ENCODE measurements around the gene CASKIN2. TPM values are rescaled to one million over a fixed set of nuclear protein-coding genes. Genes with fewer than 3 reads are reported as not detected.

CASKIN2 gene
- total RNA-seq, 2 experiments from 2014 or later = 1.0 TPM; not detected in 1

GRCh38 chr17:75516255-75516618 is 900 bp upstream of the CASKIN2 start, which contains the start of gene TSEN54:
TSS of gene TSEN54 (plus strand) at chr17:75516528. CDS start at chr17:75516561, 33 bp downstream.
- Histone ChIP-seq H3K4me2 (ENCODE audit: low read length) (peak within 1 kb of the TSS; percentile 91), H2AFZ (ENCODE audit: low read length) (peak within 1 kb of the TSS; percentile 82), H3K79me2 (ENCODE audit: insufficient read depth, low read depth, low read length) (peaks cover 6% of the 10 kb centered on the region; the same call in 1 of the 2 replicates), H3K4me1 (ENCODE audit: insufficient read depth, low read length, poor library complexity, severe bottlenecking) (peaks cover 31% of the 10 kb centered on the region), H3K4me3 (ENCODE audit: low read depth, low read length, poor library complexity, severe bottlenecking) (peak within 1 kb of the TSS; percentile 91), H3K27ac (ENCODE audit: low read depth, low read length, poor library complexity, severe bottlenecking) (peak within 1 kb of the TSS; percentile 14), H4K20me1 (ENCODE audit: insufficient read depth, low read length) (peaks cover 8% of the 10 kb centered on the region; the same call in 1 of the 2 replicates), H3K36me3 (ENCODE audit: insufficient read depth, low read length) (peaks cover 20% of the 10 kb centered on the region; the same call in 1 of the 2 replicates), H3K9me2 (ENCODE audit: insufficient read depth, low read length) (no peaks in the 10 kb centered on the region), H3K9me3 (ENCODE audit: low read length) (no peaks in the 10 kb centered on the region)
- intact Hi-C loops (cut with micrococcal nuclease; ENCODE audit: unreplicated experiment) = loop anchor here (1.0 to 5.0 kb wide), 4 partner anchors 51 to 229 kb away; partner anchors contain the start of gene SLC25A19
- no peak for TF ChIP-seq EZH2phosphoT487 (IDR thresholded peaks at IDR 0.05; ENCODE audit: borderline replicate concordance, low read depth, low read length)
- no peak for TF ChIP-seq CTCF (conservative IDR thresholded peaks at IDR 0.05; ENCODE audit: low read length)
- POLR2A ChIA-PET = interaction anchor here (0.5 to 1.3 kb wide), 4 partner anchors 55 to 839 kb away, joined by 3 to 8 read pairs (median 4); partner anchors contain the start of gene SLC25A19
- CTCF ChIA-PET (ENCODE audit: unreplicated experiment) = interaction anchor here (0.7 to 1.3 kb wide), 6 partner anchors 9 to 311 kb away, joined by 3 to 6 read pairs (median 4); partner anchors contain the start of gene LLGL2
- BruUV-seq (replicated peaks) = no TSS peak
- peak; percentile 96 for DNase-seq (ENCODE audit: low spot score)

GRCh38 chr17:75514919-75515495 is 330 bp downstream of the CASKIN2 start:
- Histone ChIP-seq H4K20me1 (ENCODE audit: insufficient read depth, low read length) (peaks cover 8% of the 10 kb centered on the region; the same call in 1 of the 2 replicates), H3K79me2 (ENCODE audit: insufficient read depth, low read depth, low read length) (peaks cover 6% of the 10 kb centered on the region; the same call in 1 of the 2 replicates), H3K36me3 (ENCODE audit: insufficient read depth, low read length) (peaks cover 18% of the 10 kb centered on the region; the same call in 1 of the 2 replicates), H3K4me3 (ENCODE audit: low read depth, low read length, poor library complexity, severe bottlenecking) (peak overlapping the region; percentile 91), H3K4me2 (ENCODE audit: low read length) (peak overlapping the region; percentile 91), H3K9me3 (ENCODE audit: low read length) (no peaks in the 10 kb centered on the region), H2AFZ (ENCODE audit: low read length) (peak overlapping the region; percentile 82; the same call in 1 of the 2 replicates), H3K4me1 (ENCODE audit: insufficient read depth, low read length, poor library complexity, severe bottlenecking) (peaks cover 31% of the 10 kb centered on the region), H3K9me2 (ENCODE audit: insufficient read depth, low read length) (no peaks in the 10 kb centered on the region), H3K27ac (ENCODE audit: low read depth, low read length, poor library complexity, severe bottlenecking) (no peak overlapping the region)
- ChIA-PET CTCF (ENCODE audit: unreplicated experiment) (interaction anchor here (0.6 kb wide), 1 partner anchor 335 kb away, joined by 4 read pairs; no protein-coding TSS in a partner anchor), POLR2A (no interaction called here)
- TF ChIP-seq EZH2phosphoT487 (IDR thresholded peaks at IDR 0.05; ENCODE audit: borderline replicate concordance, low read depth, low read length) = no peak
- no peak for TF ChIP-seq CTCF (conservative IDR thresholded peaks at IDR 0.05; ENCODE audit: low read length)
- intact Hi-C loops (cut with micrococcal nuclease; ENCODE audit: unreplicated experiment) = loop anchor here (5.0 kb wide), 2 partner anchors 52 to 228 kb away; partner anchors contain the start of gene SLC25A19
- no TSS peak for BruUV-seq (replicated peaks)
- DNase-seq (ENCODE audit: low spot score) = no peak

Data from OCI-LY7 (cell line).